ENCODE data around the gene ARAP1. TPM values are rescaled to one million over a fixed set of nuclear protein-coding genes. Genes with fewer than 3 reads are reported as not detected.

Gene ARAP1
- polyA plus RNA-seq, 1 donor (not counting 4 experiments of a cell fraction or from before 2014, with no cell fraction given), result 32.8 TPM

GRCh38 chr11:72779495-72780128 lies 27.4 kb upstream of the ARAP1 start:
- no peaks in the 10 kb centered on the region for H3K79me2 ChIP-seq (ENCODE audit: control insufficient read depth, insufficient read depth, low read length)
- FAIRE-seq (no peak), DNase-seq (ENCODE audit: low read depth, low spot score) (no peak)
- no peak overlapping the region for H2AFZ ChIP-seq (ENCODE audit: control insufficient read depth, low read length)
- no peaks in the 10 kb centered on the region for H4K20me1 ChIP-seq (ENCODE audit: control insufficient read depth, extremely low read depth, insufficient read depth, low read length)
- H3K4me1 ChIP-seq (ENCODE audit: control insufficient read depth, extremely low read depth, insufficient read depth, low read length), result peaks cover 31% of the 10 kb centered on the region
- no peaks in the 10 kb centered on the region for H3K27me3 ChIP-seq (ENCODE audit: control insufficient read depth, extremely low read depth, insufficient read depth, low read length)
- dilution Hi-C loops (cut with MboI; ENCODE audit: extremely low pct_ligation_motif_present, low sequenced_read_pairs), result no loop called here
- peaks cover 0 to 5% of the 10 kb centered on the region in 2 experiments for H3K36me3 ChIP-seq (ENCODE audit: control insufficient read depth in 2 of 2, extremely low read depth in 1 of 2, insufficient read depth in 2 of 2, low read length in 2 of 2)
- H3K9me3 ChIP-seq (ENCODE audit: control insufficient read depth, low read depth, low read length), result no peaks in the 10 kb centered on the region
- no peak overlapping the region for H3K27ac ChIP-seq (ENCODE audit: control insufficient read depth, insufficient read depth, low read length)
- no peaks in the 10 kb centered on the region for H3K9me1 ChIP-seq (ENCODE audit: control insufficient read depth, extremely low read depth, insufficient read depth, low read length)
- H3K4me2 ChIP-seq (ENCODE audit: control insufficient read depth, extremely low read depth, insufficient read depth, low read depth, low read length), result no peak overlapping the region
- no peak overlapping the region for H3K9ac ChIP-seq (ENCODE audit: control insufficient read depth, extremely low read depth, insufficient read depth, low read length)
- no peak overlapping the region for H3K4me3 ChIP-seq (ENCODE audit: control insufficient read depth in 2 of 3, extremely low read depth in 1 of 3, insufficient read depth in 2 of 3, low read depth in 1 of 3, low read length in 3 of 3)
- no peak for TF ChIP-seq CTCF (optimal IDR thresholded peaks at IDR 0.05 in 1 of 3, IDR thresholded peaks at IDR 0.05 in 1 of 3, conservative IDR thresholded peaks at IDR 0.05 in 1 of 3; ENCODE audit: extremely low read depth in 1 of 3, insufficient read depth in 2 of 3, low read length in 3 of 3)
- TF ChIP-seq EZH2 (IDR thresholded peaks at IDR 0.05; ENCODE audit: low read length), result no peak

- Histone ChIP-seq H3K9me1 (ENCODE audit: control insufficient read depth, extremely low read depth, insufficient read depth, low read length) (peaks cover 2% of the 10 kb centered on the region), H2AFZ (ENCODE audit: control insufficient read depth, low read length) (no peak overlapping the region), H3K36me3 (ENCODE audit: control insufficient read depth in 2 of 2, extremely low read depth in 1 of 2, insufficient read depth in 2 of 2, low read length in 2 of 2) (peaks cover 0 to 5% of the 10 kb centered on the region in 2 experiments), H3K4me1 (ENCODE audit: control insufficient read depth, extremely low read depth, insufficient read depth, low read length) (peaks cover 39% of the 10 kb centered on the region), H3K27ac (ENCODE audit: control insufficient read depth, insufficient read depth, low read length) (no peak overlapping the region), H4K20me1 (ENCODE audit: control insufficient read depth, extremely low read depth, insufficient read depth, low read length) (no peaks in the 10 kb centered on the region), H3K79me2 (ENCODE audit: control insufficient read depth, insufficient read depth, low read length) (no peaks in the 10 kb centered on the region), H3K4me3 (ENCODE audit: control insufficient read depth in 2 of 3, extremely low read depth in 1 of 3, insufficient read depth in 2 of 3, low read depth in 1 of 3, low read length in 3 of 3) (no peak overlapping the region), H3K9me3 (ENCODE audit: control insufficient read depth, low read depth, low read length) (no peaks in the 10 kb centered on the region), H3K9ac (ENCODE audit: control insufficient read depth, extremely low read depth, insufficient read depth, low read length) (no peak overlapping the region), H3K4me2 (ENCODE audit: control insufficient read depth, extremely low read depth, insufficient read depth, low read depth, low read length) (no peak overlapping the region), H3K27me3 (ENCODE audit: control insufficient read depth, extremely low read depth, insufficient read depth, low read length) (no peaks in the 10 kb centered on the region)
- DNase-seq (ENCODE audit: low read depth, low spot score) (no peak), FAIRE-seq (no peak)
- dilution Hi-C loops (cut with MboI; ENCODE audit: extremely low pct_ligation_motif_present, low sequenced_read_pairs), result no loop called here
- TF ChIP-seq CTCF (optimal IDR thresholded peaks at IDR 0.05 in 1 of 3, IDR thresholded peaks at IDR 0.05 in 1 of 3, conservative IDR thresholded peaks at IDR 0.05 in 1 of 3; ENCODE audit: extremely low read depth in 1 of 3, insufficient read depth in 2 of 3, low read length in 3 of 3) (no peak), EZH2 (IDR thresholded peaks at IDR 0.05; ENCODE audit: low read length) (no peak)
These were observed 26.6 kb upstream of the ARAP1 start for GRCh38 chr11:72778535-72779494.
